Activated CD8-positive, alpha-beta T cell treated with anti-CD3 and anti-CD28 coated beads for 36 hours (primary cell): ENCODE data around the gene POLQ. TPM values are rescaled to one million over a fixed set of nuclear protein-coding genes. Genes with fewer than 3 reads are reported as not detected.
A peak's percentile ranks its signal among the peaks of the same experiment; 100 is the strongest.

Source experiments
- ATAC-seq: fragments of 200-7000 bp; cut with Tn5 transposase; one replicate; pipeline ENCODE4 v1.10.0; 2021; ENCODE audit warnings: mild to moderate bottlenecking, moderate library complexity
- CTCF ChIA-PET: fragments of 350-600 bp; sonication (Branson Sonifier 250); formaldehyde crosslinking; loops from one replicate; lab custom pipeline; 2021; ENCODE audit warnings: antibody characterized with exemption; lab: Charles Lee
- POLR2A ChIA-PET: fragments of 350-600 bp; sonication (Branson Sonifier 250); formaldehyde crosslinking; loops from one replicate; lab custom pipeline; 2021; ENCODE audit warnings: antibody characterized with exemption; lab: Charles Lee
- DNase-seq: peaks from one replicate; pipeline ENCODE4 v3.0.0-alpha.2; 2020
- H3K27ac Mint-ChIP-seq: one replicate; pipeline ENCODE4 v1.8.0; 2021; ENCODE audit warnings: mild to moderate bottlenecking, mixed read lengths
- H3K27me3 Mint-ChIP-seq: one replicate; pipeline ENCODE4 v1.8.0; 2021; ENCODE audit warnings: mixed read lengths
- H3K36me3 Mint-ChIP-seq: one replicate; pipeline ENCODE4 v1.8.0; 2021; ENCODE audit warnings: low read depth, mixed read lengths
- H3K4me1 Mint-ChIP-seq: one replicate; pipeline ENCODE4 v1.8.0; 2021; ENCODE audit warnings: low read depth, mixed read lengths
- H3K4me3 Mint-ChIP-seq: one replicate; pipeline ENCODE4 v1.8.0; 2021; ENCODE audit warnings: mild to moderate bottlenecking, moderate library complexity, mixed read lengths
- H3K9me3 Mint-ChIP-seq: one replicate; pipeline ENCODE4 v1.8.0; 2021; ENCODE audit warnings: mixed read lengths
- CTCF ChIP-seq: fragments of 200-600 bp; IDR thresholded peaks from one replicate; pipeline ENCODE4 v1.8.0; 2022; ENCODE audit warnings: antibody characterized with exemption, mild to moderate bottlenecking
- intact Hi-C: fragments of 100-400 bp; cut with micrococcal nuclease; formaldehyde crosslinking; loops from one replicate; pipeline ENCODE4 v1.10.0; 2022
- total RNA-seq, 2 experiments: library from RNA; stranded (reverse); gene quantifications; one replicate each; pipeline ENCODE4 v1.2.3, GENCODE V29; 2021

The POLQ gene
- total RNA-seq, 2 experiments from 2014 or later = 22.0 to 23.6 TPM

GRCh38 chr3:121436074-121436473, 109.7 kb downstream of the POLQ start:
- DNase-seq = no peak
- Mint-ChIP-seq H3K36me3 (peaks cover 47% of the 10 kb centered on the region), H3K4me3 (no peak overlapping the region), H3K27ac (no peak overlapping the region), H3K4me1 (peaks cover 14% of the 10 kb centered on the region), H3K9me3 (no peaks in the 10 kb centered on the region), H3K27me3 (no peaks in the 10 kb centered on the region)
- intact Hi-C loops = no loop called here
- no peak for ATAC-seq
- no peak for TF ChIP-seq CTCF
- POLR2A ChIA-PET = no interaction called here
- CTCF ChIA-PET = no interaction called here

GRCh38 chr3:121431726-121432517, 113.9 kb downstream of the POLQ start:
- H3K36me3 Mint-ChIP-seq = peaks cover 61% of the 10 kb centered on the region
- DNase-seq (peak; percentile 58), ATAC-seq (peak; percentile 93)
- H3K4me3 Mint-ChIP-seq = no peak overlapping the region
- no peak overlapping the region for H3K27ac Mint-ChIP-seq
- ChIA-PET CTCF (interaction anchor here (1.0 kb wide), 1 partner anchor 30 kb away, joined by 3 read pairs; no protein-coding TSS in a partner anchor), POLR2A (no interaction called here)
- intact Hi-C loops = no loop called here
- no peak for TF ChIP-seq CTCF
- H3K27me3 Mint-ChIP-seq = no peaks in the 10 kb centered on the region
- H3K4me1 Mint-ChIP-seq = peaks cover 14% of the 10 kb centered on the region
- H3K9me3 Mint-ChIP-seq = no peaks in the 10 kb centered on the region

- Mint-ChIP-seq H3K4me1 (peaks cover 14% of the 10 kb centered on the region), H3K4me3 (no peak overlapping the region), H3K27ac (no peak overlapping the region), H3K27me3 (no peaks in the 10 kb centered on the region), H3K9me3 (no peaks in the 10 kb centered on the region), H3K36me3 (peaks cover 58% of the 10 kb centered on the region)
- TF ChIP-seq CTCF = no peak
- DNase-seq (no peak), ATAC-seq (no peak)
- intact Hi-C loops = no loop called here
- ChIA-PET CTCF (interaction anchor here (1.0 kb wide), 1 partner anchor 29 kb away, joined by 3 read pairs; no protein-coding TSS in a partner anchor), POLR2A (no interaction called here)
These were observed 115.0 kb downstream of the POLQ start for GRCh38 chr3:121430664-121431215.

GRCh38 chr3:121424549-121424948, 121.2 kb downstream of the POLQ start:
- Mint-ChIP-seq H3K4me1 (no peaks in the 10 kb centered on the region), H3K36me3 (peaks cover 25% of the 10 kb centered on the region), H3K27me3 (no peaks in the 10 kb centered on the region), H3K9me3 (no peaks in the 10 kb centered on the region), H3K4me3 (no peak overlapping the region), H3K27ac (no peak overlapping the region)
- ATAC-seq (no peak), DNase-seq (no peak)
- ChIA-PET CTCF (no interaction called here), POLR2A (no interaction called here)
- TF ChIP-seq CTCF = no peak
- intact Hi-C loops = no loop called here

- no peaks in the 10 kb centered on the region for H3K9me3 Mint-ChIP-seq
- no peaks in the 10 kb centered on the region for H3K36me3 Mint-ChIP-seq
- H3K4me1 Mint-ChIP-seq = peaks cover 7% of the 10 kb centered on the region
- no peaks in the 10 kb centered on the region for H3K27me3 Mint-ChIP-seq
- intact Hi-C loops = no loop called here
- ATAC-seq (no peak), DNase-seq (no peak)
- ChIA-PET POLR2A (no interaction called here), CTCF (no interaction called here)
- no peak overlapping the region for H3K4me3 Mint-ChIP-seq
- no peak for TF ChIP-seq CTCF
- no peak overlapping the region for H3K27ac Mint-ChIP-seq
These were observed 127.6 kb downstream of the POLQ start for GRCh38 chr3:121418182-121418581.
